GM18867 (cell line): ENCODE measurements around the gene ASB18.

ENCODE experiments used
- ATAC-seq: cut with Tn5 transposase; IDR thresholded peaks from one replicate; pipeline ENCODE4 v1.9.1; 2021; ENCODE audit warnings: mild to moderate bottlenecking, moderate library complexity; ENCODE audit not compliant: unreplicated experiment

ASB18 gene

DNA sequence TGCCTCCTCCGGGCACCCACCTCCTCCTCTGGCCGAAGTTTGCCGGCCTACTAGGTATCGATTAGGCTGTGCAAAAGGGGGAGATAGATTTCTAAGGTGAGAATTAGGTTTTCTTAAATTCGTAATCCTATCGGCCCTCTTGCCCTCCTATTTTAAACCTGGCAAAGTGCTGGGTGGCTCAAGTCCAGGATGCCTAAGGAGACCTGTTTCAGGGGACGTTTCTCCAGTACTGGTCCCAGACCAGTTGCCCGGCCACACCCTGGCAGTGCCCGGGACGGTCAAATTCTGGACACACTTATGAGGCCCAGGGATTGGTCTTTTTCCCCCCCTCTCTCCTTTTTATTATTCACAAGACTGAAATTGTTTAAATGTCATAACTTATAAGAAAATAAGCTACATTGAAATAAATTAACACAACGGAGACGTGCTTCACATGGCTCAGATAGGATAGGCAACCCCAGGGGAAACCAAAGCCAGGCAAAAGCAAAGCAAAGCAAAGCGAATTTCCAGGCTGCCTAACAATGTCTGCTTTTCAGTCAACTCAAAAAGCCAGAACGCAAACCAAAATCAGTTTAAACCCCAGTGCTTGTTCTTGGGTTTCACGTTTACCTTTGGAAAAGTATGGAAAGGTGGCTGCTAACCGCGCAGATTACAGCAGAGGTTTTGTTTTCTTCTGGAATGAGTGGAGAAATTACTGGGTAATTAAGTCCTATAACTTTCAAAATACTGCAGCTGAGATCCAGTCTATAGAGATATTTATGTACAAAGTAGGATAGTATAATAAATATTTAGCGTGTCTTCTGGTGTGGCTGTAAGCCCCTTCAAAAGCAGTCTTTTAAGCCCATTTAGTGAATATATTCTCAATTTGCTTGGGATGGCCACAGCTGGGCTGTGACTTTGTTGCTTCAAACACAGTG is 99.0 kb downstream of the ASB18 start:
- no peak for ATAC-seq

DNA sequence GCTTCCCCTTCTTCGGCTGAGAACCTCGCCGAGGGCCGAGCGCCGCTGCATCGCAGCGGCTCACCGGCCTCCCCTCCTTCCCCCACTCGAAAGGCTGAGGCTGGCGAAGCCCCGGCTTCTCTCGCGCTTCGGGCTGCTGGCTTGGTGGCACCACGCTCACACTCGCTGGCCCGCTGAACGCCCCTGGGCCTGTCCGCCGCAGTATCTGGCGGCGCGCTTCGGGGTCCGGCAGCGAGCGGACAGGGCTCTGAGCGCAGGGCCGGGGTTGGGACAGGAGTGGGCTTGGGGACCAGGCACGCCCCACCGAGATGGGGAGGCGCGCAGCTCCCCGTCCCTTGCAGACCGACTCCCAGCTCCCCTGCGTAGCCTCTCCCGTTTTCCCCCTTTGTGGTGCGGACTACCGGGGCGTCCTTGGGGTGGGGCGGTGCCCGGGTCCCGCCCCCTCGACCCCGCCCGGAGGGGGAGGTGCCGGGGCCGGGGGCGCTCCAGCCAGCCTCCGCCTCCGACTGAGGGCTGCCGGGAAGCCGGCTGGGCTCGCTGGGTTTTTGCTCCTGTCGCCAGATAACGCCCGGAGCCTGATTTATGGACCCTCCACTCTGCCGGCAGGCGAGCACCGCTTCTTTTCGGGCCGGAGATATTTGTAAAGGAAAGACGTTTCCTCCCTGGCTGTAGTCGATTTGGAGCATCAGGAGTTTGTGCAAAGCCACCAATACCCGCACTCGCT is 99.8 kb downstream of the ASB18 start:
- ATAC-seq = no peak

DNA sequence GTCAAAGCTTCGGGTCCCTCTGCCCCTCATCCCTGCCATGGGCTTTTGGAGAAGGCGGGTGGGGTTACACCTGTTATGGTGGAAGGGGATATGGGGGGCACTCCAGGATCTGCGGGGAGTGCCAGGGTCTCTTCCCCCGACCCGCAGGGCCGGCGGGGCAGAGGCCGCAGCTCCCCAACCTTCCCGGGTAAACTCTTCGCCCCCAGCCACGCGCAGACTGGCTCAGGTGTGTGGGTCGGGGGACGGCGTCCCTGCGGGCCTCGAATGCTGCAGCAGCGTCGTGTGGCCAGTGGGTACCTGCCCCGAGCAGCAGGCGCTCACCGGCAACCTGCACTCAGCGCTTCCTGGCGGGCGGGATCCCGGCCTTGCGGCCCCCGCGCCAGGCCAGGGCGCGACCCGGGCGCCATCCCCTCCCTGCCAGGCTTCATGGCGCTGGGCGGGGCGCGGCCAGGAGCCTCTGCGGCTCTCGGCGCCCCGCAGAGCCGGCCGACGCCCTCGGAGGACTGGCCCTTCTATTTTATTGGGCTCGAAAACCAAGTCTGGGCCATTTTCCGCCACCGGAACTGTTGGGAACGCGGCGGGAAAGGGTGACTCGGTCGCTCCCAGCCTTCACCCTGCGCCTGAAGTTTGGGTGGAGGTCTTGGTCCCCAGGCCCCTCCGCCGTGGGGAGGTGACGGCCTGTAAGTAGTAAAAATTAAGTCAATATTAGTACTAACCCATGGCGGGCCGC is 100.6 kb downstream of the ASB18 start:
- ATAC-seq = no peak

DNA sequence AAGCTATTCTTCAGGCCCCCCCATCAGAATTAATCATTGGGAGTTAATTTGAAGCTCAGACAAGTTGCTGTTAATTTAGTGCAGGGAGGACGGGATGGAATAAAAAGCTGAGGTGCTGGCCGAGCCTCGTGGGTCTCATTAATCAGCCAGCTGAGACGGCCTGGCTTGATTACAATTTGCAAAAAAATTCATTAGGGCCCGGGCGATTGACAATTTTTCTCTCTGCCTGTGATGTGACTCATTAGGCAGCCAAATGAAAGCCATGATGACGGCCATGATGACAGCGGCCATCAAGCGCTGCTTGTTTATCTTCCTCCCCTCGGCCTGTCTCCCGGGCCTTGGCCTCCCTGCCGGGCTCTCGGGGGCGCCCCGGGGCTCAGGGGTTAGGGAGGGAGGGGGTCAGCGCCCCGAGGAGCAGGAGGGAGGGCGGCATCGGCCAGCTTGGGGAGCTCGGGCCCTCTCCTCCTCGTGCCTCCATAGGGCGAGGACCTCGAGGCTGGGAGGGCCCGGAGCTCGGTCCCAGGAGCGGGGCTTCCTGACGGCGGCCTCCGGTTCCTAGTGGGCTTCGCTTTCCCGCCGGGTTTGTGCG is 101.2 kb downstream of the ASB18 start:
- no peak for ATAC-seq

DNA sequence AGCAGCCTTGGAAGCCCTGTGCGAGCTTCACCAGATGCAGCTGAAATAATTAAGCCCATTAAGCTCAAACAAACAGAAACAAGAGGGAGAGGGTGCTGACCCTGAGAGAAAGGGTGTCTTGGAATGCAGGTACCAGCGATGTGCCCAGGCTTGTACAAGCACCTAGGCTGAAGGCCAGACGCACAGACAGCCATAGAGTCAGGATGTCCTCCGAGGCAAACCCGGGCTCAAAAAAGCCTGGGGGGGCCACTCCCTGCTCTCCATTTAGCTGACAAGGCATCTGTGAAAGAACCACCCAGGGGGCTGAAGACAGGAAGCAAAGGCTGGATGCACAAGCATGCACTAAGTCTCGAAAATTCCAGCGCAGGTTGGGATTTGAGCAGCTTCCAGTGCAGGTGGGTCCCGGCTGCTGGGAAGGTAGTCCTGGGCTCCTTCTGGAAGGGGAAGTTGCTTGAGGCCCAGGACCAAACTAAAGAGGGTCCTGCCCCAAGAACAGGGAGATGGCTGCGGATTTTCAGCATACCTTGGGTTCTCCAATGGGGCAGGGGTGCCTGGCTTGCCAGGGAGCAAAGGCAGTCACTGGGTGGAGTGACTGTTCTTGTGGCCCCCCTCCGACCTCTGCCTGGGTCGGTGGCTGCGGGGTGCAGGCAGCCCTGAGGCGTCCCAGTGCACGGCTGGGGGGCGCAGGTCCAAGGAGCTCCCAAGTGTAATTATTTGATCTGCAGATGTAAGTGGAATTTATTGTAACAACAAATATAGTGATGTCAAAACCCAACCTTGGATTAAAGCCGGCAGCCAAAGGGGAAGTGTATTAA is 102.0 kb downstream of the ASB18 start:
- ATAC-seq = no peak

DNA sequence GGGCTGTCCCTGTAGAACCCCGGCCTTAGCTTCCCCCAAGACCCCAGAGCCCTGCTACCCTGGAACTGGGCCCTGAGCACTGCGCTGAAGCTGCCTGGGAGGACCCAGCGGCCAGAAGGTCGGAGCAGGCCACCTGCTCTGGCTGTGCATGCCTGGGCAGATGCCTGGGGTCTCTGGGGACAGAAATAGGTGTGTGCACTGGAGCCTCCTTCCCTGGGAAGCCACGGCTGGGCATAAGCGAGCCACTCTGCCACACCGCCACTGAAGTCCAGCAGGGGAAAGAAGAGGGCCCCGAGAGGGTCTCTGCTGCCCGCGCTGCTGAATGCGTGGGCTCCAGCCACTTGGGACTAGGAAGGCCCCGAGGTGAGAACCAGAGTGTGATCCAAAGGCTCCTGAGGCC is 102.7 kb downstream of the ASB18 start:
- ATAC-seq = no peak

DNA sequence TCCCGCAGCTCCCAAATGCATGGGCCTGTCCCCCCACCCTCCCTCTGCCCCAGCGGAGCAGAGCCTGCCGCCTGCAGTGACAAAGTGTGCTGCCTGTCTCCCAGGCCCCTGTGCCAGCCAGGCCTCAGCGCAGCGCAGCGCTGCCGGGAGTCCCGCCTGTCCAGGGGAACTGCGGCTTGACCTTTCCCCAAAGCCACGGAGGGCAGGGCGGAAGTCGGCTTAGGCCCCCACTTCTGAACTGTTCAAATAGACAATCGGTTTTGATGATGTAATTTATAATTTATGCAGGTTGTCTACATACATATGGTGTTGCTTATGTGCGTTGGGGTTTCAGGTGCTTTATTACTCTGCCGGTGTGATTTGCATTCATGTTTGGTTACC is 103.1 kb downstream of the ASB18 start:
- no peak for ATAC-seq

DNA sequence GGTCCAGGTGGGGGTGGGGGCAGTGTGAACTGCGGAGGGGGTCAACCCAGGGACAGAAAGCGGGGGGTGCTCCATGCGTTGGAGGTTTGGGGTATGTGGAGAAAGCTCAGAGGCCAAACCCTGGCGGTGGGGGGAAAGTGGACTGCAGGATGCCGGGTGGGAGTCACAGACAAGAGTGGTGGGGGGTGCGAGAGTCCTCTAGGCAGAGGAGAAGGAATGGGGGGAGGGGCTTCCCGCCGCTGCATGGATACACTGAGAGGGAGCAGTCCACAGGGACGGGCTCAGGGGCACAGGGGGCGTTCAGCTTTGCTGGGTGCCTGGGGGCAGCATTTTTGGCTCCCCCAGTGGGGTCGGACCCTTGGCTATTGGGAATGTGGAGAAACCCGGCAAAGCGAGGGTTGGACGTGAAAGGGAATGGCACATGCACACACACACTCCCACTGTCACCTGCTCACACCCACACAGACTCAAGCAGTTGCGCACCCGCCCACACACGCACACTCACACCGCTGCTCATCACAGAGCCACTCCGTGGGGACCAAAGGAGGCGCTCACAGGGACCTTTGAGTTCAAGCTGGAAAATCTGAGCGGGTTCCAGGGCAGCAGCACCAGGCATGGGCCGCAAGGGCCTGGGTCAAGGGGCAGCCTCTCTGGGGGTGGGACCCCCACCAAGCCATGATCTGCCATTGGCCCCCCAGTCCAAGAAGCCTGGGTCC is 103.7 kb downstream of the ASB18 start:
- no peak for ATAC-seq

DNA sequence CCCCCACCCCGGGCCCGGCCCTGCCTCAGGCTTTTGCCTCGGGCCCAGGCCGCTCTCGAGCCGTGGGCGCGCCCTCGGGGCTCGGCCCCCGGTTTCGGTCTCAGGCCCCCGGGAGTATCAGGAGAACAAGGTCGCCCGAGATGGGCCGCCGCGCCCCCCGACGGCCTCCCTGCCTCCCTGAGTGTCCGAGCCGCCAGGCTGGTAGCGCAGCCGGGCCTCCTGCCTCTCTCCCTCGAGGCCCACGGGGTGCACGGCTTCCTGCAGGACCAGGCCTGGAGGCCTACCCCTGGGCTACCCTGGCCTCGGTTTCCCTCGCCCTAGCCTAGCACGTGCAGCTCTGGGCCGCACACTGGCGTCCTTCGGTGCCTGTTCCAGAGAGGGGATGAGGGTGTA is 104.4 kb downstream of the ASB18 start:
- no peak for ATAC-seq

DNA sequence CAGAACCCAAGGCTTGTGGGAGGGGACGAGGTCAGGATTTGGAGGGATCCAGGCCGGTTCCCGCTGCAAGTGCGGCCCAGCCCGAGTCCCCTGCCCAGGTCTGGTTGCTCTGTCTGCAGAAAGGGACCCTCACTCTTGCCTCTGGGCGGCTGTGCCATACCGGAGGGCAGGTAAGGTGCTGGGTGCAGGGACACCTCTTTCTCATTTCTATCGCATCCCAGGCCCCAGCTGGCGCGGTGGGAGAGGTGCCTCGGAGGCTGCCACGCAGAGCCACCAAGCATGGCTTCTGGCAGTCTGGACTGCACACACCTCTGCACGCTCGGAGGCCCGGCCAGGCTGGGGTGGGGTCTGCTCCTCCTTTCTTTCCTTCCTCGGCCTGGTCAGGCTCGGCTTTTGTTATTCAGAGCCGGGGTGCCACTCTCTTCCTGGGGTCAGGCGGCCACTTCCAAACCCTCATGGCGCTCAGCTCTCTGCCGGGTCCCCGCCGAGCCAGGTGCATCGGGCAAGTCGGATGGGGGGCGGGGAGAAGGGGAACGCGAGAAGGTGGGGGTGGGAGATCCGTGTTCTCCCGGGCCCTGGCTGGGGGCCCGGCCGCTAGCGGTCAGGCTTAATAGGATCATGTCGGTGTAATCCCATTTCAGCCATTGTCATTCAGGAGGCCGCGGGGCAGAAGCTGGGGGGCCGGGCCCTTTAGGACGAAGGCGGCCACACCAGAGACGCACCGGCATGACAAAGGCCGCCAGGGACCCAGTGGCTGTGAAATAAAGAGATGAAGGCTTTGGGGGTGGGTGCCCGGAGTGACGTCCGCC is 105.0 kb downstream of the ASB18 start:
- ATAC-seq = no peak

DNA sequence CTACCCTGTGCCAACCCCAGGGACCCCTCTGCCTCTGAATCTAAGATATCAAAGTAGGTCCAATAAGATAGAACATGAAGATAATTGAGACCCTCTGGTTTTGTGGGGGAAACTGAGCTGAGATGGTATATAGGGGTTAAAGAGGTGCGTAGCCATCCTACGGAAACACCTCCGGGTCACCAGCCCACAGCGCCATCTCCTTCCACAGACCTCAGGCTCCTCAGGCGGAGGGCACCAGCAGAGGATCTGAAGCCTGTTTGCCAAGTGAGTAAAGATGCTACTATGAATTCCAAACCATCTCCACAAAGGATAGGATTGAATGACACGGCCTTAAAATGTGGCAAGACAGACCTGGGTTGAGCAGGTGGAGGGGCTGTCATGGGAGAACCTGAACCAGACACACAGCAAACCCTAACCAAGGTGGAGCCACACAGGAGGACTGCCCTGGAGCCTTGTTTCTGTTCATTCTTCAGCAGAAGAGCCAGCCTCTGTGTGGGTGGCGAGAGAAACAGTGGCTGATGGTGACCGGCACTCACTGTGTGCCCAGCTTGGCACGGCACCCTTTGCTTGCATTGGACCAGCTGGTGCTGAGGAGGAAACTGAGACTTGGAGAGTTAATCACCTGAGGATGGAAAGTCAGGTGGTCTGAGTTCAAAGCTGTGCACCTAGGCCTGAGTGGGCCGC is 106.2 kb downstream of the ASB18 start:
- ATAC-seq = no peak

DNA sequence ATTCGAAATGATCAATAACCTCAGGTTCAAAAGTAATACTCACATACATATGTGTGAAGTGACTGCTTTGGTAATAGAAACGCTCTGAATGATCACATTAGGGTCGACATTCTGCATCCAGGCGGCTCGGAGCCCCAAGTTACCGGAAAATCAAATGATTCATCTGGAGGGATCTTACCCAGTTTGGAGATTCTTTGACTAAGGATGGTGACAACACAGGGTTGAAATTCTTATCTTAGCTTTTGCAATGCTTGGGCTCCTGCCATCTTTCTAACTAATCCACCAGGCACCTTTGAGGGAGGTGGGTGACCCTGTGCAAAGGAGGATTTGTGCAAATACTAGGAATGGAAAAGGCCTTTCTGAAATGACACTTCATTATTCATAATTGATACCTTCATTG is 106.8 kb downstream of the ASB18 start:
- ATAC-seq = no peak

DNA sequence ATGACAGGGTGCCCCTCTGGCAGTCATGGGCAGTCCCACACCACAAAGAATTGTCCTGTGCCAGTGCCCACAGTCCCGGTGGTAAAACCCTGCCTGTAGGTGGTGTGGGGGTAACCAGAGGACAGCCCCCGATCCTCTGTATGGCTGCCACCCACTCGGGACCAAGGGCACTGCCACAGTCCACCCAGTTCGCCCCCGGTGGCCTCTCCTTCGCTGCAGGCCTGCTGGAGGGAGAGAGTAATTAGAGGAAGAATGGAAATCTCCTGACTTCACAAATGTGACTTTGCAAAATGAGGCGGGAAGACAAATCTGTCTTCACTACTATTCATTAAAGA is 107.4 kb downstream of the ASB18 start:
- ATAC-seq = no peak

DNA sequence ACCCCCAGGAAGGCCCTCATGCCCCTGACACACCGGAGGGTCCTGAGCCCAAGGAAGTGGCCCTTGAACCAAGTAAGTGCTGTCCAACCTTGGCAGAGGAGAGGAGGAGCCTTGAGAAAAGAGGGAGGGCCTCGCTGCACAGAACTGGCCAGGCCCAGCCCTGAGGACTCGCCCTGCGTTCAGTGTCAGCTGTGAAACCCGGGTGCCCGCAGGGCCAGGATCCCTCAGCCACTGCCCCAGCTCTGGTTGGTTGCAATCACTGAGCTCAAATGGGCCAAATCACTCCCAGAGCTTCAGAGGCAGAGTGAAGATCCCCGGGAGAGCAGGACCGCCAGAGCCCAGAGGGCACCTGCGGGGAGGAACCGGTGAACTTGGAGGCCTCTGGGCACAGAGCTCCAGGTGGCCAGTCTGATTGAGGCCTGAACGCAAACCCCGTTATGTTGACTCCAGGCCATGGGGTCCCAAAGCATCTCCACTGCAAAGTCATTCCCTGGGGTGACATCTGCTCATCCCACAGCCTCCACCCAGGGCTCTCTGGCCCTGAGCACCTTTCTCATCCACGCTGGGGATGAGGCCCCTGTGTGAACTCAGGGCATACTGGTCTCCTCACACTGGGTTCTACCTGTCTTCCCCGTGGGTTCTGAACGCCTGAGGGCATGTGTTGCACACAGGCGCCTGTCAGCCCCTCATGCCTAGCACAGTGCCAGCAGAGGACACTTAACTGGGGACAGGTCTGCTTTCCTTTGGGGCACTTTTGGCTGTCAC is 107.9 kb downstream of the ASB18 start:
- ATAC-seq = no peak

DNA sequence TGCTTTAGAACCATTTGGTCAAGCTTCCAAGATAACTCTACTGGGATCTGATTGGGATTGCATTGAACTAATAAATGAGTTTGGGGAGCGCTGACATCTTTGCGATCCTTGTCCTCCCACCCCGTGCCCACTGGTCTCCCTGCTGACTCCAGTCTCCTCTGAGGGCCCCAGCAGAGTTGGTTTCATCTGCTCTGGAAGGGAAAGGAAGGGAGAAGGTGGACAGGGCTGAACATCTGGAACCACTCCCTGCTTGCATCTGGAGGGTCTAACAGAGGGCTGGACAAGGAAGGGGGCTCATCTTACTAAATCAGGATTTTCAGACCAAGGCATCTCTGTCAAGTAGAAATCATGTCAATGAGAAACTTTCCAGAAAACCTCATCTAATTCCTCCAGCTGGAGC is 108.8 kb downstream of the ASB18 start:
- ATAC-seq = no peak

DNA sequence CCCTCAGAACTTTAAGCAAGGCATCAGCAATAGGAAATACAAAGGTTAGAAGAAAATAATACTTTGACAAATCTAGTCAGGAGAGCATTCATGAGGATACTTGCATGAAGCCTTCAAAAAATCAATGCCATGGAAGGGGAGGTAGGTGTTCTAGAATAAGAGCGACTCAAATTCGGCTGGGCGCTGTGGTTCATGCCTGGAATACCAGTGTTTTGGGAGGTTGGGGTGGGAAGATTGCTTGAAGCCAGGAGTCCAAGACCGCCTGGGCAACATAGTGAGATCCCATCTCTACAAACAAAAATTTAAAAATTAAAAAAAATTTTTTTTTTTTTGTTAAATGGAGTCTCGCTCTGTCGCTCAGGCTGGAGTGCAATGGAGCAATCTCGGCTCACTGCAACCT is 117.8 kb downstream of the ASB18 start:
- no peak for ATAC-seq

DNA sequence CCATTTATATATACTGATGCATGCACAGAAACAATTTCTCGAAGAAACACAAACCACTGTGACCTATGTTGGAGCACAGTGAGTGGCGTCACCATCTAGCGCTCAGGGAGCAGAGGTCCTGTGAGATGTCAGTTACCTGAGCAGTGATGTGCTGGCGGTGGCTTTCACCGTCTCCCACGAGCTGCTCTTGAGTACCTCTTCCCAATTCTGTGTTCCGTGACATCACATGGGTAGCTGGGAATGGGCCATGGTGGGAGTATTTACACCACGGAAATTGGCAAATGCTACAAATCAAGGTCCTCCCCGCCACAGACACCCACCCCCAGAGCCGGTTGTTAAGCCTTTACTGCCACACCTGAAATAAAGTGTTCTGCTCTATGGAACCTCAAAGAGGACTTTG is 120.4 kb downstream of the ASB18 start:
- ATAC-seq = no peak
